GM06990 (cell line): ENCODE measurements around the gene ALK.

ENCODE experiments used
- DNase-seq: peaks from one replicate; pipeline ENCODE4 v3.0.0-alpha.2; 2011; ENCODE audit not compliant: insufficient read length; ENCODE audit errors: extremely low read depth
- H3K27me3 ChIP-seq: replicated peaks from 2 replicates; pipeline ENCODE4 v1.6.0; 2011; ENCODE audit warnings: low read length; ENCODE audit not compliant: control insufficient read depth, insufficient read depth
- H3K36me3 ChIP-seq: 2 replicates; pipeline ENCODE4 v1.5.1; 2011; ENCODE audit warnings: low read length; ENCODE audit not compliant: control insufficient read depth, insufficient read depth
- H3K4me3 ChIP-seq: replicated peaks from 2 replicates; pipeline ENCODE4 v1.5.1; 2011; ENCODE audit warnings: low read depth, mild to moderate bottlenecking, control low read depth, low read length
- CTCF ChIP-seq: IDR thresholded peaks from 2 replicates; pipeline ENCODE4 v1.5.1; 2011; ENCODE audit warnings: low read length, control low read depth, mild to moderate bottlenecking, inconsistent platforms; ENCODE audit not compliant: insufficient read depth, poor library complexity, severe bottlenecking

Gene ALK

DNA sequence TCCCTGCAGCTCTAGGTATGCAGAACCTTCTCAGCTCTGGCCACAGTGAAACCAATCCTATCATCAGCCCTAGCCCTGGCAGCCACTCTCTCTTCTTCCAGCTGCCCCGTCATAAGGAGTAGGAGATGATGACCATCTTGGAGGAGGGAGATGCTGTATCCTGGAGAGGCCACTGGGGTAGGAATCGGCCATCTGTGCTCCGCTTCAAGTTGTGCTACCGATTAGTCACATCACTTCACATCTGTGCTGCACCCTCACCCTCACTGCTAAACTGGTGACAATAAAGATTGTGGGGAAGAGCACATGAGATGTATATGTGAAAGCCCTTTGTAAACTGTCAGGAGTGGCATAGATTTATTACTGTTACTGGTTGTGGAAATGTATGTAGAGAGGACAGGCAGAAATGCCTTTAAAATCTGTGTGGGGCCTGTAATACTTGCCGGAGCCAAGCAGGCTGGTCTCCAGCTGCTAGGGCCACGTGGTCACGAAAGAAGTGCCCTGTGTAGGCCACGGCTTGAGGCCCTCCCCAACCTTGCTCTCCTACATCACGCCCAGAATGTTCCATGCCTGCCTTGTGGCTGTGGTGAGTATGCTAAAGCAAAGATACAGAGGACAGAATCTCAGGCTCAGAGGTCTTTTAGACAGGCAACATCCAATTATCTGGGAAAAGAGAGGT lies 569.3 kb downstream of the ALK start:
- Histone ChIP-seq H3K36me3 (no peaks in the 10 kb centered on the region), H3K4me3 (no peak overlapping the region), H3K27me3 (no peaks in the 10 kb centered on the region; the same call in 1 of the 2 replicates)
- no peak for DNase-seq
- TF ChIP-seq CTCF = no peak

DNA sequence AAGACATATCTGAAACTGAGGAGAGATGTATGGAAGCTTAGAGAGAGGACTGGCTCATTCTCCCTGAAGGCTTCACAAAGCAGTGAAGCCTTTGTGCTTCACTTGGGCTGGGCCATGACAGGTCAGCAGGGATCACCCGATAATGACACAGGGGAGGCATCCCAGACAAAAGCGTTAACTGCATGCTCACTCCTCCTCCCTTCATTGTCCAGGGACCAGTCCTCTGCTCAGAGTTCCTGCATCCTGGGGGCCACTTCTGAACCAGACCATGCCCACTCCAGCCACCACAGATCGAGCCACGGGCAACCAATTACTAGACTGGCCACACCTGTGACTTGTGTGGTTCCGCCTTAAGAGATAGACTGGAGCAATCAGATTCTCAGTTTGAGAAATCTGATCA lies 570.1 kb downstream of the ALK start:
- H3K27me3 ChIP-seq = peaks cover 1% of the 10 kb centered on the region
- H3K4me3 ChIP-seq = no peak overlapping the region
- no peak for TF ChIP-seq CTCF
- no peak for DNase-seq
- H3K36me3 ChIP-seq = no peaks in the 10 kb centered on the region

- TF ChIP-seq CTCF = no peak
- no peak for DNase-seq
Measured at GRCh38 chr2:29349316-29350030, 571.9 kb downstream of the ALK start.

DNA sequence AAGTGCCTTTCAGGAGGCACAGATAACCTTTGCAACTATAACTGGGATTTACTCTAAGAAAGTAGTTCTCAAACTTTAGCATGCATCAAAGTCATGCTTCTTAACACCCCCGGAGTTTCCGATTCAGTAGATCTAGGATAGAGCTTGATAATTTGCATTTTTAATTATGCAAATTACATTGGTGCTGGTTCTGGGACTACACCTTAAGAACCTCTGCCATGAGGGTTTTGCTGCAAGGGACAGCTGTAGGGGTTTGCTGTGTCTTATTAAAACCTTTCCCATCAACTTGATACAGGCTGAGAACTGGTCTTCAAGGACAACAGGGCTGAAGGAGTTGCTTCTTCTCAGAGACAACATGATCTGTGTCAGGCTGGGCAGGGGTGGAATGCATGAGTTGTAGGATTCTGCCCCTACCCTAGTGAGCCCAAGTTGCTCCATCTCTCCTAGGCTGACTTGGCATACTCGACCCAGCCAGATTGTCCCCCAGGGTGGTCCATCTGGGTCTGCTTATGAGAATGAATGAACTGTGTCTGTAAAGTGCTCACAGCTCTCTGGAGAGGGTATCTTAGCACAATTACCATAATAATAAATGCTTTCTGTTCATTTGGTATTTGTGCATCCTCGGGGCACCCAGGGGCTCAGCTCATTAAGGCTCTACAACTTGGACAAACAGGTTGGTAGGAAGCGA lies 573.5 kb downstream of the ALK start:
- no peak for TF ChIP-seq CTCF
- Histone ChIP-seq H3K36me3 (no peaks in the 10 kb centered on the region), H3K4me3 (no peak overlapping the region), H3K27me3 (peaks cover 4% of the 10 kb centered on the region)
- no peak for DNase-seq

More at GRCh38 chr2:29349316-29350030, 571.9 kb downstream of the ALK start:
- Histone ChIP-seq H3K36me3 (no peaks in the 10 kb centered on the region), H3K4me3 (no peak overlapping the region), H3K27me3 (peaks cover 4% of the 10 kb centered on the region)

DNA sequence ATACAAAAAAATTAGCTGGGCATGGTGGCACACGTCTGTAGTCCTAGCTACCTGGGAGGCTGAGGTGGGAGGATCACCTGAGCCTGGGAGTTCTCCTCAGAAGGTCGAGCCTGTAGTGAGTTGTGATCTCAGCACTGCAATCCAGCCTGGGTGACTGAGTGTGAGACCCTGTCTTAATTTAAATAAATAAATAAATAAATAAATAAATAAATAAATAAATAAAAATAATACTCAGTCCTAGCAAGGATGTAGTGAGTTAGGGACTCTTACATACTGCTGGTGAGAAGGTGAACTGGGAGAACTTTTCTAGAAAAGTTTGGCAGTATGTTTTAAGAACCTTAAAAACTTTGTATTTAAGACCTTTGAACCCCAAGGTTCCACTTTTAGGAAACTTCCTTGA lies 576.1 kb downstream of the ALK start:
- Histone ChIP-seq H3K4me3 (no peak overlapping the region), H3K27me3 (peaks cover 4% of the 10 kb centered on the region), H3K36me3 (no peaks in the 10 kb centered on the region)
- DNase-seq = no peak
- TF ChIP-seq CTCF = no peak
